ENCODE data around the gene ARHGAP29.

- no peak for TF ChIP-seq POLR2A (IDR thresholded peaks at IDR 0.05; ENCODE audit: low read depth, low read length)
- no peak for TF ChIP-seq TAF1 (IDR thresholded peaks at IDR 0.05; ENCODE audit: low read depth, low read length)
Measured at GRCh38 chr1:94258873-94259331, 21.5 kb upstream of the ARHGAP29 start.
